ENCODE results near the gene TDRD7.

DNA sequence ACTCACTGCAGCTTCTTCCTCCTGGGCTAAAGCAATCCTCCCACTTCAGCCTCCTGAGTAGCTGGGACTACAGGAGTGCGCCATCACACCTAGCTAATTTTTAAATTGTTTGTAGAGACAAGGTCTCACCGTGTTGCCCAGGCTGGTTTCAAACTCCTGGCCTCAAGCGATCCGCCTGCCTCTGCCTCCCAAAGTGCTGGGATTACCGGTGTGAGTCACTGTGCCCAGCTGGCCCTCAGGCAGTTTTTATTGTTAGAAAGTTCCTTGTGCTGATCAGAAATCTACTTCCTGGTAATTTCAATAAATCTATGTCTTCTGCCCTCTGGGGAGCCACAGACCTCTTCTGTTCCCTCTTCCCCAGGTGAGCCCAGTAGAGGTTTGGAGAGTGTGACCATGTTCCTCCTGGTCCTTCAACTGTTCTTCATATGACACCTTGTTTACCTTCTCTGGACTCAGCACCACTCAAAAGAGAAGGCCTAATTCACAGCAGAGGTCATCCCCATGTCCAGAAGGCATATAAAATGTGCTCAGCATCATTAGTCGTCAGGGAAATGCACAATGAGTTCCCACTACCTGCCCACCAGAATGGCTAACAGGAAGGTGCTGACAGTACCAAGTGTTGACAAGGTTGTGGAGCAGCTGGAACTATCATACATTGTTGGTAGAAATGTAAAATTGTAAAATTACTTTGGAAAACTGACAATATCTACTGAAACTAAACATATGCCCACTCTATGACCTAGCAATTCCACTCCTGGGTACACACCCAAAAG lies 99.9 kb downstream of the TDRD7 start:
- TF ChIP-seq, protein P1, sequence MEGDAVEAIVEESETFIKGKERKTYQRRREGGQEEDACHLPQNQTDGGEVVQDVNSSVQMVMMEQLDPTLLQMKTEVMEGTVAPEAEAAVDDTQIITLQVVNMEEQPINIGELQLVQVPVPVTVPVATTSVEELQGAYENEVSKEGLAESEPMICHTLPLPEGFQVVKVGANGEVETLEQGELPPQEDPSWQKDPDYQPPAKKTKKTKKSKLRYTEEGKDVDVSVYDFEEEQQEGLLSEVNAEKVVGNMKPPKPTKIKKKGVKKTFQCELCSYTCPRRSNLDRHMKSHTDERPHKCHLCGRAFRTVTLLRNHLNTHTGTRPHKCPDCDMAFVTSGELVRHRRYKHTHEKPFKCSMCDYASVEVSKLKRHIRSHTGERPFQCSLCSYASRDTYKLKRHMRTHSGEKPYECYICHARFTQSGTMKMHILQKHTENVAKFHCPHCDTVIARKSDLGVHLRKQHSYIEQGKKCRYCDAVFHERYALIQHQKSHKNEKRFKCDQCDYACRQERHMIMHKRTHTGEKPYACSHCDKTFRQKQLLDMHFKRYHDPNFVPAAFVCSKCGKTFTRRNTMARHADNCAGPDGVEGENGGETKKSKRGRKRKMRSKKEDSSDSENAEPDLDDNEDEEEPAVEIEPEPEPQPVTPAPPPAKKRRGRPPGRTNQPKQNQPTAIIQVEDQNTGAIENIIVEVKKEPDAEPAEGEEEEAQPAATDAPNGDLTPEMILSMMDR (optimal IDR thresholded peaks at IDR 0.05 in 1 of 3, IDR thresholded peaks at IDR 0.05 in 1 of 3, conservative IDR thresholded peaks at IDR 0.05 in 1 of 3; ENCODE audit: extremely low read depth in 1 of 3, insufficient read depth in 2 of 3, low read length in 3 of 3): no peak
- TF ChIP-seq EZH2 (IDR thresholded peaks at IDR 0.05; ENCODE audit: low read length): no peak

Measured in keratinocyte (primary cell).